Lower leg skin (tissue), 4 donors: ENCODE data around the gene ALDH1A1. TPM values are rescaled to one million over a fixed set of nuclear protein-coding genes. Genes with fewer than 3 reads are reported as not detected.

ENCODE experiments used
- DNase-seq, 2 donors: peaks; one replicate each; pipeline ENCODE4 v3.0.0-alpha.2; 2019; ENCODE audit warnings: low spot score in 2 of 2
- H3K4me3 ChIP-seq: fragments of 200-600 bp; sonication (generic); 2 replicates; pipeline ENCODE4 v1.5.1; 2017; ENCODE audit warnings: mild to moderate bottlenecking, low read depth; ENCODE audit not compliant: poor library complexity, severe bottlenecking
- POLR2A ChIP-seq, 2 donors: fragments of 450-650 bp; IDR thresholded peaks; one replicate each; pipeline ENCODE4 v1.6.1; 2016 to 2017; ENCODE audit warnings: antibody characterized with exemption in 2 of 2, mild to moderate bottlenecking in 1 of 2, moderate library complexity in 1 of 2
- WGBS, 2 donors: methylation state at CpG; one replicate each; pipeline ENCODE4 v1.1.5; 2018; 5-methylcytosine and 5-hydroxymethylcytosine counted together
- intact Hi-C: fragments of 100-400 bp; cut with DNase I; formaldehyde crosslinking; loops from one replicate; pipeline ENCODE4 v1.15.0; 2023; ENCODE audit warnings: low total_unique reads
- total RNA-seq, 4 donors: library from RNA; depleted of rRNA; stranded (reverse); fragments of >200 nt; gene quantifications; one replicate each; pipeline ENCODE4 v1.1.0, GENCODE V29; 2016
- TF ChIP-seq, protein P1 (sequence below), 3 donors: fragments of 450-650 bp; IDR thresholded peaks; one replicate each; pipeline ENCODE4 v1.5.1; 2016; ENCODE audit warnings: antibody characterized with exemption in 3 of 3, mild to moderate bottlenecking in 3 of 3, moderate library complexity in 2 of 3

Gene ALDH1A1
- total RNA-seq, 4 donors from 2014 or later: 8.8 to 18.5 (median 13.1) TPM

DNA sequence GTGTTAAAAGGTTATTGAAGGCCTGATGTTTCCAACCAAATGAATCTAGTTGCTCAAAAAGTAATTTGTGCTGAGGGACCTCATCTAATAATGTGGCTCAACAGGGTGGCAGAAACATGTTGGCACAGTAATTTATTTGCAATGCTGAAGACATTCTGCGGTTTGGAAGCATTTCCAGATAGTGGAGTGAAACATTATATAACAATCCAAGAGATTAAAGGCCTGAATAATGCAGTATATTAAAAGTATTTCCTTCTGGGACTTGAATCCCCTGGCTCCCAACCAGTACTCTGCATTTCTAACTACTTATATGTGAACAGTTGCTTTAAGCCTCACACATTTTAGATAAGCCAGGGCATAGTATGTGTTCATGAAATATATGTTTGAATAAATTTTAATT, 25.9 kb upstream of the ALDH1A1 start:
- intact Hi-C loops: no loop called here
- H3K4me3 ChIP-seq: no peak overlapping the region
- WGBS, 2 donors: 31 to 44% methylated on average over 1 of the region's 1 CpG
- no peak for DNase-seq
- TF ChIP-seq POLR2A (IDR thresholded peaks at IDR 0.05): no peak
- TF ChIP-seq, protein P1, sequence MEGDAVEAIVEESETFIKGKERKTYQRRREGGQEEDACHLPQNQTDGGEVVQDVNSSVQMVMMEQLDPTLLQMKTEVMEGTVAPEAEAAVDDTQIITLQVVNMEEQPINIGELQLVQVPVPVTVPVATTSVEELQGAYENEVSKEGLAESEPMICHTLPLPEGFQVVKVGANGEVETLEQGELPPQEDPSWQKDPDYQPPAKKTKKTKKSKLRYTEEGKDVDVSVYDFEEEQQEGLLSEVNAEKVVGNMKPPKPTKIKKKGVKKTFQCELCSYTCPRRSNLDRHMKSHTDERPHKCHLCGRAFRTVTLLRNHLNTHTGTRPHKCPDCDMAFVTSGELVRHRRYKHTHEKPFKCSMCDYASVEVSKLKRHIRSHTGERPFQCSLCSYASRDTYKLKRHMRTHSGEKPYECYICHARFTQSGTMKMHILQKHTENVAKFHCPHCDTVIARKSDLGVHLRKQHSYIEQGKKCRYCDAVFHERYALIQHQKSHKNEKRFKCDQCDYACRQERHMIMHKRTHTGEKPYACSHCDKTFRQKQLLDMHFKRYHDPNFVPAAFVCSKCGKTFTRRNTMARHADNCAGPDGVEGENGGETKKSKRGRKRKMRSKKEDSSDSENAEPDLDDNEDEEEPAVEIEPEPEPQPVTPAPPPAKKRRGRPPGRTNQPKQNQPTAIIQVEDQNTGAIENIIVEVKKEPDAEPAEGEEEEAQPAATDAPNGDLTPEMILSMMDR (IDR thresholded peaks at IDR 0.05): no peak

DNA sequence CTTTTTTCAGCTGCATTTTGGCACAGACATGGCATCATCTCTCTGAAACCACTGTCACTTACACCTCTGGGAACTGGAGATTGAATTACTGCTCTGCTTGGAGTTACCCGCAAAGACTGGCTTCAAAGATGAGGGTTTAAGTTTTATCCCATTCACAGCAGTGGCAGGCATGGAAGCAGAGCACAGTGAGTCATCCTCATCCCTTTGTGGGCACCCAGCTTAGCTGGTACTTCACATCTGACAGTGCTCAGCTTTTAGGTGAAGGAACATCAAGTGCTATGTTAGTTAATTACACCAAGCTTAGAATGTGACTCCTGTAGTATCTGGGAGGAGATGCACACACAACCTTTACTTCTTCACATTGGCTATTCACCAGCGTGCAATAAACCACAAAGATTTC, 24.8 kb upstream of the ALDH1A1 start:
- no peak for DNase-seq
- TF ChIP-seq POLR2A (IDR thresholded peaks at IDR 0.05): no peak
- TF ChIP-seq, protein P1 (IDR thresholded peaks at IDR 0.05): no peak
- 84 to 89% methylated on average over 2 of the region's 2 CpGs for WGBS, 2 donors
- intact Hi-C loops: no loop called here
- no peak overlapping the region for H3K4me3 ChIP-seq

DNA sequence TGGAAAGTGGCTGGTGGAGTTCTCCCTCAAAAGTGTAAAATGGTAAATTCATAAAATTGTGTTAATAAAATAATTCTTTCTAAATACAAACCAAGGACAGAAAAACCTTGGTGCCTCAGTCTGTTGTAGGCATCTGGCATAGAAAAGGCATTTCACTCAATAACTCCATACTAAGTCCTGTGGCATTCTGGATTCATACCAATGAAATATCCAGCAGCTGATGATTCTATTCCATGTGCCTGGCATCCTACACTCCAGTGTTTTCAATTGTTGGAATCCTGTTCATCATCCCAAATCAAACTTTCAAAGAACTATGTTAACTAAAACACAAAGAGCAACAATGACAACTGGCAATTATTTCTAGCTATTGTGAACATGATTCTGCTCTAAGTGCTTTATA, 21.6 kb upstream of the ALDH1A1 start:
- no peak for TF ChIP-seq POLR2A (IDR thresholded peaks at IDR 0.05)
- TF ChIP-seq, protein P1 (IDR thresholded peaks at IDR 0.05): no peak
- intact Hi-C loops: no loop called here
- H3K4me3 ChIP-seq: no peak overlapping the region
- DNase-seq: no peak

DNA sequence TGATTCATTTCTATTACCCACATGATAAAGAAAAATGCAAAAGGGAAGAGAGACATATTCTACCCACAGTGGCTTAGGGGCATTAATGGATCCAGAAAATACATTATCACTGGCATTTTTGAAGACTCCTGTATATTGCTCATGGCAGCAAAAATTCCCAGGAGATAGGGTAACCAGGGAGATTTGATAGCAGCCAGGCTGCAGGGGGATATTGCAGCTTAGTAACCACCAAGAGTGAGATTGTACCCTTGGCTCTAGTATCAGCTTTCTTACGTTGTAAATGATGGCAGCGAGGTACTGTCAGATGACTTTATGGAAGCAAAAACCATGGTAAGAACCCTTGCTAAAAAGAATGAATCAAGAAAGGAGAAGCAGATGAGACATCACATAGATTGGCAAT, 19.8 kb upstream of the ALDH1A1 start:
- DNase-seq: no peak
- intact Hi-C loops: no loop called here
- 89 to 100% methylated on average over 2 of the region's 2 CpGs for WGBS, 2 donors
- H3K4me3 ChIP-seq: no peak overlapping the region
- no peak for TF ChIP-seq POLR2A (IDR thresholded peaks at IDR 0.05)
- TF ChIP-seq, protein P1 (IDR thresholded peaks at IDR 0.05): no peak

DNA sequence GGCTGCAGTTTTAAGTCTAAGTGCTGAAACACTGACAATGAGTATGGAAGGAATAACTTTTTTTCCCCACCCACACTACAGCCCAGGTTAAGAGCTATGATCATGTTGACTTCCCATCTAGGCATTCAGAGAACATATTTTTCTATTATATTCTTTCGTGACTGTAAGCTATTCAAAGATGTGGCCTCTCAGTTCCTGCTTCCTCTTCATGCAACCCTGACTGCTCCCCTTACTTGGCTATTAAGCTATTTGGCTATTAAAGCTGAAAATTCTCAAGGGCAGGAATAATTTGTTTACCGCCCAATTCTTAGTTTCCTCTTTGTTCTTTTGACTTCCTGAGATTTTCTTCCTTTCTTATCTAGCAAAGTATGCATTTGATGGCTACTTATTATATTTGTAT, 18.6 kb upstream of the ALDH1A1 start:
- 70 to 81% methylated on average over 2 of the region's 2 CpGs for WGBS, 2 donors
- TF ChIP-seq POLR2A (IDR thresholded peaks at IDR 0.05): no peak
- TF ChIP-seq, protein P1 (IDR thresholded peaks at IDR 0.05): no peak
- H3K4me3 ChIP-seq: no peak overlapping the region
- no peak for DNase-seq
- intact Hi-C loops: no loop called here

DNA sequence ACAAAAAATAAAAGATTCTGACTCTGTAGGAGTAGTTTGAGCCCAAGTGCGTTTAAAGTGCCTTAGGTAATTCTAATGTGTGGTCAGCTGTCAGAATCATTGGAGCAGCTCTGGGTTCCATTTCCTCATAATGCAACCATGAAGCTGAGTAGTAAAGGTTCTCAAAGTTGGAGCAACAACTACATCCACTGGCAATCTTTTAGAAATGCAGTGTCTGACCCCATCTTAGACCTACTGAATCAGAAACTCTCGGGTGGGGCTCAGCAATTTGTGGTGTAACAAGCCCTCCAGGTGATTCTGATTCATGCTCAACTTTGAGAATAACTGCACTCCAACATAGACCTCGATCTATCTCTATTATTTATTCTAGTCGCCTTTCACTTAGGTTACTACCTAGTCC, 7.6 kb upstream of the ALDH1A1 start:
- H3K4me3 ChIP-seq: no peak overlapping the region
- TF ChIP-seq, protein P1 (IDR thresholded peaks at IDR 0.05): no peak
- TF ChIP-seq POLR2A (IDR thresholded peaks at IDR 0.05): no peak
- DNase-seq: no peak
- 56 to 73% methylated on average over 4 of the region's 4 CpGs for WGBS, 2 donors
- intact Hi-C loops: no loop called here
